H1 (cell line): ENCODE measurements around the gene DRD1. TPM values are rescaled to one million over a fixed set of nuclear protein-coding genes. Genes with fewer than 3 reads are reported as not detected.

ENCODE experiments used
- CTCF ChIA-PET: fragments of 300-600 bp; sonication (Branson Sonifier 250); formaldehyde crosslinking; loops from one replicate; lab custom pipeline; 2021; ENCODE audit not compliant: partially characterized antibody; lab: Charles Lee
- POLR2A ChIA-PET: fragments of 300-600 bp; sonication (Branson Sonifier 250); formaldehyde crosslinking; loops from one replicate; lab custom pipeline; 2021; ENCODE audit warnings: inconsistent platforms; ENCODE audit not compliant: partially characterized antibody; lab: Charles Lee
- DNase-seq, 2 experiments: peaks; one replicate each; pipeline versions ENCODE4 v3.0.0 to v3.0.0-alpha.2; 2010 to 2022; ENCODE audit warnings: low spot score in 2 of 2, low read depth in 1 of 2, mixed read lengths in 1 of 2
- FAIRE-seq: peaks from 2 replicates; lab custom pipeline; 2011; peaks lifted over from hg19 to GRCh38; lab: Jason Lieb, UNC
- H2AFZ ChIP-seq: 2 replicates; pipeline ENCODE4 v1.8.1; 2012; ENCODE audit warnings: low read length, inconsistent platforms
- H2AK5ac ChIP-seq: 2 replicates; pipeline ENCODE4 v1.6.1; 2013; ENCODE audit warnings: low read depth, low read length
- H2BK120ac ChIP-seq: replicated peaks from 2 replicates; pipeline ENCODE3; 2013; ENCODE audit warnings: low read depth, low read length, inconsistent platforms
- H2BK12ac ChIP-seq: 2 replicates; pipeline ENCODE4 v1.6.1; 2013; ENCODE audit warnings: low read depth, low read length
- H2BK15ac ChIP-seq: 2 replicates; pipeline ENCODE4 v1.6.1; 2013; ENCODE audit warnings: low read length
- H2BK20ac ChIP-seq: 2 replicates; pipeline ENCODE4 v1.6.1; 2013; ENCODE audit warnings: low read length
- H2BK5ac ChIP-seq: 2 replicates; pipeline ENCODE4 v1.6.1; 2013; ENCODE audit warnings: low read depth, low read length
- H3K14ac ChIP-seq: 2 replicates; pipeline ENCODE4 v1.6.1; 2013; ENCODE audit warnings: inconsistent platforms; ENCODE audit not compliant: insufficient read length
- H3K18ac ChIP-seq: 2 replicates; pipeline ENCODE4 v1.6.1; 2013; ENCODE audit warnings: low read length; ENCODE audit errors: extremely low read depth
- H3K23ac ChIP-seq: 2 replicates; pipeline ENCODE4 v1.6.1; 2013; ENCODE audit warnings: inconsistent platforms; ENCODE audit not compliant: insufficient read length
- H3K23me2 ChIP-seq: 2 replicates; pipeline ENCODE4 v1.6.1; 2013; ENCODE audit warnings: low read depth, low read length
- H3K27ac ChIP-seq: 2 replicates; pipeline ENCODE4 v1.6.1; 2011; ENCODE audit warnings: low read depth, low read length, inconsistent platforms
- H3K27me3 ChIP-seq, 4 experiments: replicated peaks in 1 of 4; 1 replicate in 1 of 4; 2 replicates in 3 of 4; pipeline versions ENCODE4 v1.6.1 to v1.8.1; 2011 to 2013; ENCODE audit warnings: low read length in 3 of 4, mild to moderate bottlenecking in 3 of 4, inconsistent platforms in 2 of 4, mixed read lengths in 2 of 4, moderate library complexity in 1 of 4; ENCODE audit not compliant: control insufficient read depth in 3 of 4, insufficient read depth in 3 of 4; ENCODE audit errors: extremely low read depth in 1 of 4
- H3K36me3 ChIP-seq, 4 experiments: 2 replicates each; pipeline versions ENCODE4 v1.6.1 to v1.8.1; 2011 to 2013; ENCODE audit warnings: mild to moderate bottlenecking in 4 of 4, low read length in 3 of 4, moderate library complexity in 2 of 4, control low read depth in 1 of 4, inconsistent platforms in 1 of 4; ENCODE audit not compliant: insufficient read depth in 4 of 4, control insufficient read depth in 2 of 4
- H3K4ac ChIP-seq: replicated peaks from 2 replicates; pipeline ENCODE3; 2013; ENCODE audit warnings: low read length, low read depth, mixed read lengths, inconsistent platforms; ENCODE audit not compliant: insufficient read length
- H3K4me1 ChIP-seq, 4 experiments: replicated peaks in 1 of 4; 1 replicate in 1 of 4; 2 replicates in 3 of 4; pipeline versions ENCODE4 v1.6.1 to v1.8.1; 2011 to 2013; ENCODE audit warnings: low read length in 3 of 4, inconsistent platforms in 2 of 4, mixed read lengths in 1 of 4; ENCODE audit not compliant: insufficient read depth in 4 of 4, control insufficient read depth in 3 of 4
- H3K4me2 ChIP-seq, 2 experiments: 2 replicates each; pipeline versions ENCODE4 v1.6.1 to v1.8.1; 2011 to 2013; ENCODE audit warnings: low read depth in 2 of 2, low read length in 2 of 2, control low read depth in 1 of 2, inconsistent platforms in 1 of 2, mild to moderate bottlenecking in 1 of 2; ENCODE audit not compliant: insufficient read depth in 1 of 2
- H3K4me3 ChIP-seq, 4 experiments: fragments of 200-600, 300-600 bp in 1 of 4; sonication (generic), shearing (Covaris generic), sonication (Bioruptor Twin) in 1 of 4; 2 replicates each; pipeline versions ENCODE4 v1.5.1 to v1.8.1; 2011 to 2016; ENCODE audit warnings: low read length in 4 of 4, low read depth in 3 of 4, control low read depth in 2 of 4, inconsistent platforms in 2 of 4, mild to moderate bottlenecking in 2 of 4, mixed read lengths in 1 of 4, moderate library complexity in 1 of 4; ENCODE audit not compliant: insufficient read depth in 2 of 4; ENCODE audit errors: extremely low read depth in 1 of 4
- H3K56ac ChIP-seq: replicated peaks from 2 replicates; pipeline ENCODE3; 2013; ENCODE audit warnings: low read depth, mild to moderate bottlenecking, mixed read lengths, low read length, inconsistent platforms; ENCODE audit not compliant: insufficient read length
- H3K79me1 ChIP-seq: 2 replicates; pipeline ENCODE4 v1.6.1; 2013; ENCODE audit warnings: low read depth, low read length, control low read depth
- H3K79me2 ChIP-seq, 2 experiments: 2 replicates each; pipeline versions ENCODE4 v1.6.1 to v1.8.1; 2012 to 2013; ENCODE audit warnings: low read length in 2 of 2, mild to moderate bottlenecking in 2 of 2, inconsistent platforms in 1 of 2; ENCODE audit not compliant: insufficient read depth in 2 of 2, control insufficient read depth in 1 of 2
- H3K9ac ChIP-seq, 4 experiments: replicated peaks in 1 of 4; 1 replicate in 1 of 4; 2 replicates in 3 of 4; pipeline versions ENCODE4 v1.6.1 to v1.8.1; 2011 to 2013; ENCODE audit warnings: low read depth in 3 of 4, low read length in 3 of 4, control low read depth in 2 of 4, mild to moderate bottlenecking in 2 of 4, moderate library complexity in 2 of 4, inconsistent platforms in 1 of 4; ENCODE audit errors: extremely low read depth in 1 of 4
- H3K9me3 ChIP-seq, 2 experiments: 2 replicates each; pipeline versions ENCODE4 v1.6.1 to v1.8.1; 2012 to 2013; ENCODE audit warnings: mild to moderate bottlenecking in 2 of 2, moderate library complexity in 2 of 2, control low read depth in 1 of 2, inconsistent platforms in 1 of 2, low read depth in 1 of 2, low read length in 1 of 2, mixed read lengths in 1 of 2; ENCODE audit not compliant: insufficient read depth in 2 of 2
- H4K20me1 ChIP-seq, 2 experiments: replicated peaks in 1 of 2; 2 replicates each; pipeline versions ENCODE3 to v1.8.1; 2011 to 2013; ENCODE audit warnings: inconsistent platforms in 2 of 2, low read length in 2 of 2, mild to moderate bottlenecking in 1 of 2; ENCODE audit not compliant: insufficient read depth in 2 of 2, control insufficient read depth in 1 of 2
- H4K5ac ChIP-seq: 2 replicates; pipeline ENCODE4 v1.6.1; 2013; ENCODE audit warnings: low read length, low read depth, mixed read lengths, inconsistent platforms; ENCODE audit not compliant: insufficient read length
- H4K8ac ChIP-seq: 2 replicates; pipeline ENCODE4 v1.8.0; 2013; ENCODE audit warnings: mild to moderate bottlenecking, moderate library complexity, low read length, inconsistent platforms; ENCODE audit not compliant: insufficient read depth; ENCODE audit errors: extremely low read depth
- H4K91ac ChIP-seq: replicated peaks from 2 replicates; pipeline ENCODE3; 2013; ENCODE audit warnings: low read length, mixed read lengths, inconsistent platforms; ENCODE audit not compliant: insufficient read length
- BCL11A ChIP-seq, 2 experiments: IDR thresholded peaks; one replicate each; pipeline ENCODE4 v1.6.1; 2011; ENCODE audit warnings: low read depth in 2 of 2, low read length in 2 of 2, mild to moderate bottlenecking in 2 of 2
- RNF2 ChIP-seq: fragments of 200-900, 300-1000 bp; sonication (generic); IDR thresholded peaks from 2 replicates; pipeline ENCODE4 v1.7.1; 2016; ENCODE audit warnings: borderline replicate concordance, low read depth, mild to moderate bottlenecking, antibody characterized with exemption, low read length; ENCODE audit not compliant: poor library complexity, severe bottlenecking; ENCODE audit errors: missing control alignments
- RXRA ChIP-seq: IDR thresholded peaks from 2 replicates; pipeline ENCODE4 v1.6.1; 2011; ENCODE audit warnings: low read depth, mild to moderate bottlenecking, low read length, moderate library complexity; ENCODE audit not compliant: insufficient read depth
- SP4 ChIP-seq: IDR thresholded peaks from 2 replicates; pipeline ENCODE4 v1.6.1; 2012; ENCODE audit warnings: low read length, inconsistent platforms
- SUZ12 ChIP-seq: fragments of 200-600 bp; sonication (generic); IDR thresholded peaks from 2 replicates; pipeline ENCODE4 v1.6.1; 2012; ENCODE audit warnings: mild to moderate bottlenecking, inconsistent platforms, low read length, moderate library complexity, mixed read lengths
- WGBS, 2 experiments: shearing (Covaris generic) in 1 of 2; methylation state at CpG; one replicate each; pipeline versions ENCODE4 v1.1.6 to v1.1.7; 2013 to 2015; ENCODE audit warnings: low lambda C conversion rate in 2 of 2, mixed read lengths in 2 of 2, inconsistent platforms in 1 of 2, low coverage in 1 of 2, missing lambda C conversion rate in 1 of 2; ENCODE audit not compliant: insufficient replicate concordance in 2 of 2, insufficient coverage in 1 of 2, insufficient read length in 1 of 2; ENCODE audit errors: extremely low coverage in 1 of 2, missing lambda C conversion rate in 1 of 2; 5-methylcytosine and 5-hydroxymethylcytosine counted together
- polyA plus RNA-seq, 7 experiments: library from polyadenylated mRNA; depleted of rRNA in 3 of 7; stranded (reverse) in 5 of 7; unstranded in 2 of 7; fragments of >200 nt in 5 of 7; fragments of 200-250 nt in 2 of 7; gene quantifications; 1 replicate in 5 of 7; 2 replicates in 1 of 7; 4 replicates in 1 of 7; pipeline versions ENCODE4 v1.2.1 to v1.2.3, GENCODE V29; 2011 to 2013; ENCODE audit warnings: missing spikeins in 2 of 7, mixed read lengths in 2 of 7
- total RNA-seq: library from RNA; stranded (reverse); fragmentation: NEBNext Ultra II Directional; extraction: Animal tissue kit (Norgen Biotek cat#: 25700); gene quantifications from 2 replicates; pipeline ENCODE4 v1.2.1, GENCODE V29; 2021

The DRD1 gene
- total and polyA plus RNA-seq, 2 of the 8 experiments (the other 6 are each of a cell fraction or from before 2014, with no cell fraction given), result 0.03 to 0.19 TPM

GRCh38 chr5:175427762-175428161 lies 16.2 kb downstream of the DRD1 start:
- TF ChIP-seq BCL11A (IDR thresholded peaks at IDR 0.05; ENCODE audit: low read depth in 2 of 2, low read length in 2 of 2) (no peak), SUZ12 (no peak), SP4 (no peak), RXRA (no peak), RNF2 (no peak)
- Histone ChIP-seq H2BK120ac (no peak overlapping the region), H3K23ac (no peak overlapping the region), H3K27ac (no peak overlapping the region), H2BK5ac (no peak overlapping the region), H3K56ac (no peak overlapping the region), H3K9me3 (peaks cover 0 to 7% of the 10 kb centered on the region in 2 experiments; a peak in 1 of 4 replicates), H3K4me3 (no peak overlapping the region), H3K4me2 (no peak overlapping the region), H4K8ac (no peak overlapping the region), H3K4ac (no peak overlapping the region), H3K36me3 (no peaks in the 10 kb centered on the region), H2BK12ac (no peak overlapping the region), H2AFZ (no peak overlapping the region), H3K23me2 (no peaks in the 10 kb centered on the region), H3K79me1 (no peaks in the 10 kb centered on the region), H2AK5ac (no peak overlapping the region), H4K20me1 (no peaks in the 10 kb centered on the region), H2BK20ac (no peak overlapping the region), H3K27me3 (no peaks in the 10 kb centered on the region), H3K18ac (no peak overlapping the region), H3K4me1 (peaks cover 0 to 3% (median 0%) of the 10 kb centered on the region in 4 experiments; a peak in 1 of 7 replicates), H2BK15ac (no peak overlapping the region), H3K9ac (no peak overlapping the region), H3K79me2 (no peaks in the 10 kb centered on the region), H4K5ac (no peak overlapping the region), H4K91ac (no peak overlapping the region), H3K14ac (no peak overlapping the region)
- POLR2A ChIA-PET, result no interaction called here
- DNase-seq, result no peak
- WGBS, 2 experiments, result 97% methylated on average over 2 of the region's 2 CpGs; no CpG with 5 or more reads in 1 of the 2 experiments
- CTCF ChIA-PET, result no interaction called here
- no peak for FAIRE-seq
